Keratinocyte (primary cell): ENCODE results near the gene C3orf20. TPM values are rescaled to one million over a fixed set of nuclear protein-coding genes. Genes with fewer than 3 reads are reported as not detected.

ENCODE experiments used
- DNase-seq: peaks from one replicate; pipeline ENCODE4 v3.0.0-alpha.2; 2011; ENCODE audit warnings: low read depth, missing footprints, low spot score
- FAIRE-seq: peaks from 2 replicates; lab custom pipeline; 2011; peaks lifted over from hg19 to GRCh38; lab: Jason Lieb, UNC
- H2AFZ ChIP-seq: 2 replicates; pipeline ENCODE4 v1.6.0; 2012; ENCODE audit warnings: low read length, control low read depth, inconsistent platforms; ENCODE audit not compliant: control insufficient read depth
- H3K27ac ChIP-seq: 2 replicates; pipeline ENCODE4 v1.5.1; 2011; ENCODE audit warnings: low read length; ENCODE audit not compliant: control insufficient read depth, insufficient read depth
- H3K27me3 ChIP-seq: 3 replicates; pipeline ENCODE4 v1.6.0; 2011; ENCODE audit warnings: low read length; ENCODE audit not compliant: control insufficient read depth, insufficient read depth; ENCODE audit errors: extremely low read depth
- H3K36me3 ChIP-seq, 2 experiments: 2 replicates in 1 of 2; 3 replicates in 1 of 2; pipeline ENCODE4 v1.5.1; 2011; ENCODE audit warnings: low read length in 2 of 2, mild to moderate bottlenecking in 1 of 2; ENCODE audit not compliant: control insufficient read depth in 2 of 2, insufficient read depth in 2 of 2; ENCODE audit errors: extremely low read depth in 1 of 2
- H3K4me1 ChIP-seq: 3 replicates; pipeline ENCODE4 v1.5.1; 2011; ENCODE audit warnings: low read length; ENCODE audit not compliant: control insufficient read depth, insufficient read depth; ENCODE audit errors: extremely low read depth
- H3K4me2 ChIP-seq: 3 replicates; pipeline ENCODE4 v1.6.0; 2011; ENCODE audit warnings: low read depth, low read length; ENCODE audit not compliant: control insufficient read depth, insufficient read depth; ENCODE audit errors: extremely low read depth
- H3K4me3 ChIP-seq, 3 experiments: fragments of 200-600 bp in 1 of 3; sonication (generic) in 1 of 3; 2 replicates in 2 of 3; 3 replicates in 1 of 3; pipeline ENCODE4 v1.5.1; 2011 to 2016; ENCODE audit warnings: low read length in 3 of 3, mild to moderate bottlenecking in 3 of 3, control low read depth in 2 of 3, inconsistent platforms in 1 of 3, low read depth in 1 of 3, mixed read lengths in 1 of 3, mixed run types in 1 of 3, moderate library complexity in 1 of 3; ENCODE audit not compliant: control insufficient read depth in 2 of 3, insufficient read depth in 2 of 3; ENCODE audit errors: extremely low read depth in 1 of 3
- H3K79me2 ChIP-seq: 2 replicates; pipeline ENCODE4 v1.6.0; 2012; ENCODE audit warnings: low read length; ENCODE audit not compliant: control insufficient read depth, insufficient read depth
- H3K9ac ChIP-seq: 3 replicates; pipeline ENCODE4 v1.6.0; 2011; ENCODE audit warnings: low read length; ENCODE audit not compliant: control insufficient read depth, insufficient read depth; ENCODE audit errors: extremely low read depth
- H3K9me1 ChIP-seq: 3 replicates; pipeline ENCODE4 v1.6.0; 2011; ENCODE audit warnings: low read length; ENCODE audit not compliant: control insufficient read depth, insufficient read depth; ENCODE audit errors: extremely low read depth
- H3K9me3 ChIP-seq: 2 replicates; pipeline ENCODE4 v1.5.1; 2012; ENCODE audit warnings: low read depth, low read length; ENCODE audit not compliant: control insufficient read depth
- H4K20me1 ChIP-seq: 3 replicates; pipeline ENCODE4 v1.6.0; 2011; ENCODE audit warnings: low read length; ENCODE audit not compliant: control insufficient read depth, insufficient read depth; ENCODE audit errors: extremely low read depth
- EZH2 ChIP-seq: IDR thresholded peaks from one replicate; pipeline ENCODE4 v1.6.1; 2012; ENCODE audit warnings: inconsistent platforms, mild to moderate bottlenecking, low read length, moderate library complexity
- dilution Hi-C: fragments of 300-500 bp; cut with MboI; formaldehyde crosslinking; loops from one replicate; pipeline ENCODE4 v1.7.0; 2020; ENCODE audit warnings: low sequenced_read_pairs; ENCODE audit not compliant: extremely low pct_ligation_motif_present
- polyA plus RNA-seq, 5 experiments: library from polyadenylated mRNA; depleted of rRNA in 3 of 5; stranded (reverse) in 3 of 5; stranded (forward) in 1 of 5; unstranded in 1 of 5; fragments of >200 nt; gene quantifications; 1 replicate in 1 of 5; 2 replicates in 3 of 5; 3 replicates in 1 of 5; pipeline versions ENCODE4 v1.2.1 to v1.2.3, GENCODE V29; 2011 to 2012; ENCODE audit warnings: missing spikeins in 2 of 5, low read depth in 1 of 5, low replicate concordance in 1 of 5
- TF ChIP-seq, protein P1 (sequence below), 3 experiments: IDR thresholded peaks in 1 of 3; conservative IDR thresholded peaks in 1 of 3; optimal IDR thresholded peaks in 1 of 3; 2 replicates in 2 of 3; 3 replicates in 1 of 3; pipeline versions ENCODE3 to v1.5.1; 2011; ENCODE audit warnings: low read length in 3 of 3, mild to moderate bottlenecking in 3 of 3, moderate library complexity in 2 of 3, control low read depth in 1 of 3, inconsistent platforms in 1 of 3; ENCODE audit not compliant: insufficient read depth in 2 of 3; ENCODE audit errors: extremely low read depth in 1 of 3

Gene C3orf20
- polyA plus RNA-seq, 1 donor (not counting 4 experiments of a cell fraction or from before 2014, with no cell fraction given), result not detected

DNA sequence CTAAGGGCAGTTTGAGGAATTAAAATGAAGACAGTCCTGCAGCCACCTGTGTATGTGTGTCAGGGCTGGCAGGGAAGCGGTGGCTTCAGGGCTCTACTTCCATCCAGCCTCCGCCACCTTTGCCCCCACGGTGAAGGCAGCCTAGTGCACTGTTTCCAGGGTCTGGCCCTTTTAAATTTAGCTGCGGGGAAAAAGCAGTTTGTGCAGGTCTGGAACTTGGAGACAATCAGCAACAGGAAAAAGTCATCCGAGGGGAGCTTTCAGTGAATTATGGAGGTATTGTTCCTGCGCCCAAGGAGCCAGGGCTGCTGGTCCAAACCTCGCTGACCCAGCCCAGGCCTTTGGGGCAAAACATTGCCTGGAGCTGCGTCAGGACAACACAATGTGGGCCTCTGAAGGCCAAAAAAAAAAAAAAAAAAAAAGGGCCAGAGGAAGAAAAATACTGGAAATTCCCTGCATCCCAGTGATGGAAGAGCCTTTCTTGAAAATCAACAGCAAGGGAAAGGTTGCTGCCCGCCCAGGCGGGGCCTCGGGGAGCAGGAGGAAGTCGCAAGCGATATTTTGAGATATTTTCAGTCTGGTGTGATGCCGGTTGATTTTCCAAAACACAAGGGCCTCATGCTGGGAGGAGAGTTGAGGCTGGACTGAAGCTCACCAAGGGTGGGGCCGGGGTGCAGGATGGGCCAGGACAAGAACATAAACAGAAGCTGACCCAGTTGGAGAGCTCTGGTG lies 118.4 kb downstream of the C3orf20 start:
- H3K27me3 ChIP-seq, result peaks cover 21% of the 10 kb centered on the region
- no peak overlapping the region for H3K4me3 ChIP-seq
- no peaks in the 10 kb centered on the region for H3K79me2 ChIP-seq
- no peak overlapping the region for H3K27ac ChIP-seq
- no peak for FAIRE-seq
- no peaks in the 10 kb centered on the region for H3K36me3 ChIP-seq
- DNase-seq, result no peak
- dilution Hi-C loops, result no loop called here
- no peak overlapping the region for H3K9ac ChIP-seq
- H3K4me1 ChIP-seq, result no peaks in the 10 kb centered on the region
- H3K9me1 ChIP-seq, result no peaks in the 10 kb centered on the region
- H4K20me1 ChIP-seq, result no peaks in the 10 kb centered on the region
- H3K4me2 ChIP-seq, result no peak overlapping the region
- no peak overlapping the region for H2AFZ ChIP-seq
- no peaks in the 10 kb centered on the region for H3K9me3 ChIP-seq
- TF ChIP-seq, protein P1, sequence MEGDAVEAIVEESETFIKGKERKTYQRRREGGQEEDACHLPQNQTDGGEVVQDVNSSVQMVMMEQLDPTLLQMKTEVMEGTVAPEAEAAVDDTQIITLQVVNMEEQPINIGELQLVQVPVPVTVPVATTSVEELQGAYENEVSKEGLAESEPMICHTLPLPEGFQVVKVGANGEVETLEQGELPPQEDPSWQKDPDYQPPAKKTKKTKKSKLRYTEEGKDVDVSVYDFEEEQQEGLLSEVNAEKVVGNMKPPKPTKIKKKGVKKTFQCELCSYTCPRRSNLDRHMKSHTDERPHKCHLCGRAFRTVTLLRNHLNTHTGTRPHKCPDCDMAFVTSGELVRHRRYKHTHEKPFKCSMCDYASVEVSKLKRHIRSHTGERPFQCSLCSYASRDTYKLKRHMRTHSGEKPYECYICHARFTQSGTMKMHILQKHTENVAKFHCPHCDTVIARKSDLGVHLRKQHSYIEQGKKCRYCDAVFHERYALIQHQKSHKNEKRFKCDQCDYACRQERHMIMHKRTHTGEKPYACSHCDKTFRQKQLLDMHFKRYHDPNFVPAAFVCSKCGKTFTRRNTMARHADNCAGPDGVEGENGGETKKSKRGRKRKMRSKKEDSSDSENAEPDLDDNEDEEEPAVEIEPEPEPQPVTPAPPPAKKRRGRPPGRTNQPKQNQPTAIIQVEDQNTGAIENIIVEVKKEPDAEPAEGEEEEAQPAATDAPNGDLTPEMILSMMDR (optimal IDR thresholded peaks at IDR 0.05 in 1 of 3, IDR thresholded peaks at IDR 0.05 in 1 of 3, conservative IDR thresholded peaks at IDR 0.05 in 1 of 3; ENCODE audit: extremely low read depth in 1 of 3, insufficient read depth in 2 of 3, low read length in 3 of 3), result no peak
- TF ChIP-seq EZH2, result no peak

DNA sequence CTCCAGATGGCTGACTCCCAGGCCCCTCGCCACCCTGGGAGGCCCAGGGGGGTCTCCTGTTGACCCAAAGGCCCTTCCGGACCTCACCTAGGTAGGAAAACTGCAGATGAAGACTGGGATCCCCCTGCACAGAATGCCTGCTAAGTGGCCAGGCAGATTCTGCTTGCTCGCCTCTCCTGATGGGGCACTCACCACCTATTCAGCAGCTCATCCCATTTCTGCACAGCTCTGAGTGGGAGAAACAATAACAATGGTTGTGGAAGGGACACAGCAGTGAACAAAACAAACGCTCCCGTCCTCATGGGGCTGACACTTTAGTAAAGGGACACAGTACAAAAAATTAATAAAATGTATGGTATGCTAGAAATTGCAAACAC lies 118.9 kb downstream of the C3orf20 start:
- Histone ChIP-seq H3K4me1 (no peaks in the 10 kb centered on the region), H3K27me3 (peaks cover 20% of the 10 kb centered on the region), H3K9me3 (no peaks in the 10 kb centered on the region), H3K4me3 (no peak overlapping the region), H3K4me2 (no peak overlapping the region), H3K27ac (no peak overlapping the region), H3K9me1 (no peaks in the 10 kb centered on the region), H3K79me2 (no peaks in the 10 kb centered on the region), H3K9ac (no peak overlapping the region), H4K20me1 (no peaks in the 10 kb centered on the region), H3K36me3 (no peaks in the 10 kb centered on the region), H2AFZ (no peak overlapping the region)
- no peak for TF ChIP-seq EZH2
- TF ChIP-seq, protein P1 (optimal IDR thresholded peaks at IDR 0.05 in 1 of 3, IDR thresholded peaks at IDR 0.05 in 1 of 3, conservative IDR thresholded peaks at IDR 0.05 in 1 of 3; ENCODE audit: extremely low read depth in 1 of 3, insufficient read depth in 2 of 3, low read length in 3 of 3), result no peak
- no peak for DNase-seq
- dilution Hi-C loops, result no loop called here
- no peak for FAIRE-seq
